Fibroblast of mammary gland (primary cell): ENCODE measurements around the gene NFATC1.

ENCODE experiments used
- DNase-seq: peaks from one replicate; pipeline ENCODE4 v3.0.0-alpha.2; 2010; ENCODE audit warnings: low read depth
- H3K4me3 ChIP-seq: 2 replicates; pipeline ENCODE4 v1.5.1; 2011; ENCODE audit warnings: low read depth, mild to moderate bottlenecking, low read length, moderate library complexity; ENCODE audit not compliant: control insufficient read depth
- CTCF ChIP-seq: conservative IDR thresholded peaks from 2 replicates; pipeline ENCODE4 v1.5.1; 2011; ENCODE audit warnings: low read depth, low read length, inconsistent platforms; ENCODE audit not compliant: control insufficient read depth, insufficient read depth

Gene NFATC1

GRCh38 chr18:79567481-79568147 is 171.9 kb downstream of the NFATC1 start:
- TF ChIP-seq CTCF: no peak
- no peak overlapping the region for H3K4me3 ChIP-seq
- DNase-seq: peak; percentile 77

- no peak for TF ChIP-seq CTCF
- H3K4me3 ChIP-seq: no peak overlapping the region
- DNase-seq: no peak
These were observed 172.9 kb downstream of the NFATC1 start for GRCh38 chr18:79568543-79569205.

- no peak overlapping the region for H3K4me3 ChIP-seq
- no peak for DNase-seq
- no peak for TF ChIP-seq CTCF
These were observed 174.0 kb downstream of the NFATC1 start for GRCh38 chr18:79569720-79570119.

- no peak for TF ChIP-seq CTCF
- no peak overlapping the region for H3K4me3 ChIP-seq
- DNase-seq: peak; percentile 28
These were observed 174.8 kb downstream of the NFATC1 start for GRCh38 chr18:79570266-79571201.

GRCh38 chr18:79571211-79572092 is 175.7 kb downstream of the NFATC1 start:
- TF ChIP-seq CTCF: no peak
- no peak for DNase-seq
- no peak overlapping the region for H3K4me3 ChIP-seq
